Mesendoderm (in vitro differentiated cells): ENCODE measurements around the gene DMBX1.

ENCODE experiments used
- DNase-seq: peaks from one replicate; pipeline ENCODE4 v3.0.0; 2013
- H2AK5ac ChIP-seq: 2 replicates; pipeline ENCODE4 v1.6.1; 2013; ENCODE audit warnings: low read length, inconsistent platforms
- H2BK120ac ChIP-seq: 2 replicates; pipeline ENCODE4 v1.6.1; 2013; ENCODE audit warnings: low read depth, mild to moderate bottlenecking, low read length, moderate library complexity, mixed read lengths
- H2BK15ac ChIP-seq: replicated peaks from 2 replicates; pipeline ENCODE4 v1.6.1; 2013; ENCODE audit warnings: low read depth, mild to moderate bottlenecking, moderate library complexity
- H2BK5ac ChIP-seq: 2 replicates; pipeline ENCODE4 v1.6.1; 2013; ENCODE audit warnings: low read length, inconsistent platforms
- H3K18ac ChIP-seq: 2 replicates; pipeline ENCODE4 v1.6.1; 2013; ENCODE audit warnings: mild to moderate bottlenecking, low read length, mixed read lengths
- H3K23ac ChIP-seq: one replicate; pipeline ENCODE4 v1.6.1; 2013; ENCODE audit warnings: low read length
- H3K27ac ChIP-seq: 2 replicates; pipeline ENCODE4 v1.5.1; 2013; ENCODE audit warnings: low read depth, mild to moderate bottlenecking, inconsistent platforms, low read length, moderate library complexity
- H3K27me3 ChIP-seq: 2 replicates; pipeline ENCODE4 v1.6.1; 2013; ENCODE audit warnings: low read length, control low read depth, mild to moderate bottlenecking, inconsistent platforms; ENCODE audit not compliant: insufficient read depth, poor library complexity
- H3K36me3 ChIP-seq: 2 replicates; pipeline ENCODE4 v1.6.1; 2013; ENCODE audit warnings: low read length, inconsistent platforms; ENCODE audit not compliant: control insufficient read depth, insufficient read depth
- H3K4ac ChIP-seq: one replicate; pipeline ENCODE4 v1.6.1; 2013; ENCODE audit warnings: low read depth, mild to moderate bottlenecking, low read length, moderate library complexity
- H3K4me1 ChIP-seq: 2 replicates; pipeline ENCODE4 v1.6.1; 2013; ENCODE audit warnings: low read depth, low read length, inconsistent platforms; ENCODE audit not compliant: control insufficient read depth
- H3K4me2 ChIP-seq: 2 replicates; pipeline ENCODE4 v1.6.1; 2013; ENCODE audit warnings: low read length
- H3K4me3 ChIP-seq: 2 replicates; pipeline ENCODE4 v1.5.1; 2013; ENCODE audit warnings: mild to moderate bottlenecking, low read length
- H3K56ac ChIP-seq: one replicate; pipeline ENCODE4 v1.6.1; 2013; ENCODE audit warnings: low read length
- H3K79me1 ChIP-seq: 2 replicates; pipeline ENCODE4 v1.6.1; 2013; ENCODE audit warnings: low read length, inconsistent platforms
- H3K79me2 ChIP-seq: 2 replicates; pipeline ENCODE4 v1.6.1; 2013; ENCODE audit warnings: mild to moderate bottlenecking, low read length; ENCODE audit not compliant: control insufficient read depth, insufficient read depth
- H3K9ac ChIP-seq: 2 replicates; pipeline ENCODE4 v1.6.1; 2013; ENCODE audit warnings: low read length, inconsistent platforms
- H4K5ac ChIP-seq: one replicate; pipeline ENCODE4 v1.6.1; 2013; ENCODE audit warnings: low read length
- H4K8ac ChIP-seq: one replicate; pipeline ENCODE4 v1.6.1; 2013; ENCODE audit warnings: low read depth, mild to moderate bottlenecking, control low read depth, low read length, moderate library complexity
- WGBS: extraction: QIAGEN DNeasy Blood & Tissue Kit; methylation state at CpG from one replicate; pipeline ENCODE4 v1.1.7; 2013; ENCODE audit warnings: low lambda C conversion rate, missing lambda C conversion rate; ENCODE audit not compliant: insufficient coverage; ENCODE audit errors: extremely low coverage; 5-methylcytosine and 5-hydroxymethylcytosine counted together

DMBX1 gene

GRCh38 chr1:46495778-46496177 lies 6.1 kb downstream of the DMBX1 start:
- Histone ChIP-seq H3K18ac (no peak overlapping the region), H2BK120ac (no peak overlapping the region), H3K56ac (no peak overlapping the region), H3K4me3 (no peak overlapping the region), H4K8ac (no peak overlapping the region), H3K79me2 (no peaks in the 10 kb centered on the region), H2BK15ac (no peak overlapping the region), H3K4me1 (peaks cover 4% of the 10 kb centered on the region), H3K4me2 (no peak overlapping the region), H3K9ac (no peak overlapping the region), H3K23ac (no peak overlapping the region), H4K5ac (no peak overlapping the region), H3K27me3 (peaks cover 44% of the 10 kb centered on the region), H2AK5ac (no peak overlapping the region), H3K79me1 (no peaks in the 10 kb centered on the region), H2BK5ac (no peak overlapping the region), H3K27ac (no peak overlapping the region), H3K36me3 (no peaks in the 10 kb centered on the region), H3K4ac (no peak overlapping the region)
- no peak for DNase-seq
- no CpG with 5 or more reads among the region's 2 CpGs for WGBS

- Histone ChIP-seq H4K5ac (no peak overlapping the region), H2BK120ac (no peak overlapping the region), H3K23ac (no peak overlapping the region), H2AK5ac (no peak overlapping the region), H3K56ac (no peak overlapping the region), H3K79me2 (no peaks in the 10 kb centered on the region), H3K36me3 (no peaks in the 10 kb centered on the region), H3K4ac (no peak overlapping the region), H3K27me3 (peaks cover 37% of the 10 kb centered on the region), H3K27ac (no peak overlapping the region), H3K9ac (no peak overlapping the region), H3K4me2 (no peak overlapping the region), H2BK15ac (no peak overlapping the region), H3K79me1 (no peaks in the 10 kb centered on the region), H3K4me1 (peaks cover 4% of the 10 kb centered on the region), H3K4me3 (no peak overlapping the region), H4K8ac (no peak overlapping the region), H3K18ac (no peak overlapping the region), H2BK5ac (no peak overlapping the region)
- WGBS, result no CpG with 5 or more reads among the region's 6 CpGs
- no peak for DNase-seq
Observed at GRCh38 chr1:46496505-46496904, 6.9 kb downstream of the DMBX1 start.

GRCh38 chr1:46497020-46497419 lies 7.4 kb downstream of the DMBX1 start:
- WGBS, result no CpG with 5 or more reads among the region's 3 CpGs
- Histone ChIP-seq H3K4me2 (no peak overlapping the region), H4K5ac (no peak overlapping the region), H3K56ac (no peak overlapping the region), H3K23ac (no peak overlapping the region), H2BK5ac (no peak overlapping the region), H3K79me1 (no peaks in the 10 kb centered on the region), H3K4ac (no peak overlapping the region), H2AK5ac (no peak overlapping the region), H4K8ac (no peak overlapping the region), H3K79me2 (no peaks in the 10 kb centered on the region), H3K36me3 (no peaks in the 10 kb centered on the region), H3K27ac (no peak overlapping the region), H3K4me3 (no peak overlapping the region), H3K9ac (no peak overlapping the region), H2BK120ac (no peak overlapping the region), H2BK15ac (no peak overlapping the region), H3K18ac (no peak overlapping the region), H3K4me1 (peaks cover 4% of the 10 kb centered on the region), H3K27me3 (peaks cover 32% of the 10 kb centered on the region)
- no peak for DNase-seq

DNA sequence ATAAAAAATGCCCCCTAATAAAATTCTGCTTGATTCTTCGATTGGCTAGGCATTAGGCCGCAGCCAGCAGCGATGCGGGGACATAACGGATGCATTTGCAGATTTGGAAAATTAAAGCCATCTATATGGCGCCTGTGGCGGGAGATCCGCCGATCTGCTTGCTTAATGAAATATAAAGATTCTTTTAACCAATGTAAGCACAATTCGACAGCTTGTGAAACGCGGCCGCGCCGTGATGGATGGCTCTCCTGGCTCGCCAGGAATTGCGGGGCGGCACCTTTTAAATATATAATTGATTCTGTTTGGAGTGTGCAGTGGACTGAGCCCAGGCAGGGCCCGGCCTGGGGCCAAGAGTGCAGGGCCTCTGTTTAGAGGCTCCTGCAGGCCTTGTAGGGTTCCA lies 8.0 kb downstream of the DMBX1 start:
- Histone ChIP-seq H3K4me2 (no peak overlapping the region), H2BK120ac (no peak overlapping the region), H3K23ac (no peak overlapping the region), H3K27me3 (peaks cover 25% of the 10 kb centered on the region), H3K9ac (no peak overlapping the region), H3K79me1 (no peaks in the 10 kb centered on the region), H2BK5ac (no peak overlapping the region), H3K4me1 (peaks cover 1% of the 10 kb centered on the region), H3K18ac (no peak overlapping the region), H3K4me3 (no peak overlapping the region), H3K36me3 (no peaks in the 10 kb centered on the region), H2BK15ac (no peak overlapping the region), H3K56ac (no peak overlapping the region), H3K4ac (no peak overlapping the region), H4K8ac (no peak overlapping the region), H2AK5ac (no peak overlapping the region), H3K79me2 (no peaks in the 10 kb centered on the region), H3K27ac (no peak overlapping the region), H4K5ac (no peak overlapping the region)
- DNase-seq, result no peak
- WGBS, result no CpG with 5 or more reads among the region's 19 CpGs

DNA sequence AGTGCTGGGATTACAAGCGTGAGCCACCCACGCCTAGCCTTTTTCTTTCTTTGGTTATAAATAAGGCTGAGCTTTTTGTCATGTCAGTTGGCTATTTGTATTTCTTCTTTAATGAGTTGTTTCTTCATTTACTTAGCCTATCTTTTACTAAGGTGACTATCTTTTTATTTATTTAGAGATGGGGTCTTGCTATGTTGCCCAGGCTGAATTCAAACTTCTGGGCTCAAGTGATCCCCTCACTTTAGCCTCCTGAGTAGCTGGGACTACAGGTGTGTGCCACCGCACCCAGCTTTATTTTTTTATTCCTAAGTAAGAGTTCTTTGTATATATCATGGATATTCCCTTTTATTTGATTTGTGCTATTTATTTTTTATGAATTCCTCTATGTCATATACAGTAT lies 11.9 kb downstream of the DMBX1 start:
- no CpG with 5 or more reads among the region's 3 CpGs for whole genome bisulfite sequencing
- Histone ChIP-seq H3K27me3 (peaks cover 7% of the 10 kb centered on the region), H3K9ac (no peak overlapping the region)

GRCh38 chr1:46503421-46503820 lies 13.8 kb downstream of the DMBX1 start:
- Histone ChIP-seq H3K56ac (no peak overlapping the region), H2BK5ac (no peak overlapping the region), H3K23ac (no peak overlapping the region), H3K4ac (no peak overlapping the region), H3K79me1 (no peaks in the 10 kb centered on the region), H4K5ac (no peak overlapping the region), H3K36me3 (no peaks in the 10 kb centered on the region), H3K18ac (no peak overlapping the region), H3K4me3 (no peak overlapping the region), H2AK5ac (no peak overlapping the region), H2BK120ac (no peak overlapping the region), H3K4me1 (no peaks in the 10 kb centered on the region), H2BK15ac (no peak overlapping the region), H3K4me2 (no peak overlapping the region), H3K27me3 (peaks cover 5% of the 10 kb centered on the region), H3K79me2 (no peaks in the 10 kb centered on the region), H3K9ac (no peak overlapping the region), H3K27ac (no peak overlapping the region), H4K8ac (no peak overlapping the region)
- no CpG with 5 or more reads among the region's 4 CpGs for WGBS
- no peak for DNase-seq

More for the DNA sequence above, 11.9 kb downstream of the DMBX1 start:
- Histone ChIP-seq H3K36me3 (no peaks in the 10 kb centered on the region), H4K8ac (no peak overlapping the region), H3K79me2 (no peaks in the 10 kb centered on the region), H3K4me2 (no peak overlapping the region), H2BK5ac (no peak overlapping the region), H3K23ac (no peak overlapping the region), H3K56ac (no peak overlapping the region), H2BK15ac (no peak overlapping the region), H3K4me3 (no peak overlapping the region), H3K4me1 (no peaks in the 10 kb centered on the region), H4K5ac (no peak overlapping the region), H3K4ac (no peak overlapping the region), H3K27ac (no peak overlapping the region), H3K18ac (no peak overlapping the region), H3K79me1 (no peaks in the 10 kb centered on the region), H2BK120ac (no peak overlapping the region), H2AK5ac (no peak overlapping the region)
- no peak for DNase-seq
